Tibial artery (tissue), 4 donors: ENCODE measurements around the gene KRTCAP3.

ENCODE experiments used
- DNase-seq, 2 donors: peaks; one replicate each; pipeline ENCODE4 v3.0.0-alpha.2; 2019
- H3K27ac ChIP-seq, 2 donors: fragments of 200-600 bp; sonication (generic) in 1 of 2; 1 replicate in 1 of 2; 2 replicates in 1 of 2; pipeline ENCODE4 v1.5.1; 2018 to 2019; ENCODE audit warnings: mild to moderate bottlenecking in 1 of 2
- H3K27me3 ChIP-seq, 2 donors: fragments of 200-600 bp; sonication (generic) in 1 of 2; one replicate each; pipeline versions ENCODE4 v1.5.1 to v1.6.0; 2016 to 2019
- H3K36me3 ChIP-seq, 3 donors: fragments of 200-600 bp; sonication (generic) in 2 of 3; one replicate each; pipeline ENCODE4 v1.5.1; 2016 to 2019; ENCODE audit warnings: mild to moderate bottlenecking in 2 of 3
- H3K4me1 ChIP-seq, 4 donors: fragments of 200-600 bp; sonication (generic) in 2 of 4; 1 replicate in 3 of 4; 2 replicates in 1 of 4; pipeline ENCODE4 v1.5.1; 2016 to 2019
- H3K4me3 ChIP-seq, 2 donors: fragments of 200-600 bp; sonication (generic) in 1 of 2; 1 replicate in 1 of 2; 2 replicates in 1 of 2; pipeline ENCODE4 v1.5.1; 2018 to 2019; ENCODE audit warnings: mild to moderate bottlenecking in 2 of 2
- H3K9me3 ChIP-seq, 3 donors: fragments of 200-600 bp; sonication (generic) in 1 of 3; one replicate each; pipeline ENCODE4 v1.5.1; 2016 to 2019
- intact Hi-C: fragments of 100-400 bp; cut with DNase I; formaldehyde crosslinking; loops from one replicate; pipeline ENCODE4 v1.15.0; 2023; ENCODE audit warnings: low total_unique reads
- TF ChIP-seq, protein P1 (sequence below), 2 experiments: fragments of 200-600 bp in 1 of 2; fragments of 450-650 bp in 1 of 2; IDR thresholded peaks; one replicate each; pipeline ENCODE4 v1.5.1; 2017 to 2019; ENCODE audit warnings: antibody characterized with exemption in 2 of 2, mild to moderate bottlenecking in 1 of 2, moderate library complexity in 1 of 2

KRTCAP3 gene

GRCh38 chr2:27445155-27445554 is 3.0 kb downstream of the KRTCAP3 start:
- TF ChIP-seq, protein P1, sequence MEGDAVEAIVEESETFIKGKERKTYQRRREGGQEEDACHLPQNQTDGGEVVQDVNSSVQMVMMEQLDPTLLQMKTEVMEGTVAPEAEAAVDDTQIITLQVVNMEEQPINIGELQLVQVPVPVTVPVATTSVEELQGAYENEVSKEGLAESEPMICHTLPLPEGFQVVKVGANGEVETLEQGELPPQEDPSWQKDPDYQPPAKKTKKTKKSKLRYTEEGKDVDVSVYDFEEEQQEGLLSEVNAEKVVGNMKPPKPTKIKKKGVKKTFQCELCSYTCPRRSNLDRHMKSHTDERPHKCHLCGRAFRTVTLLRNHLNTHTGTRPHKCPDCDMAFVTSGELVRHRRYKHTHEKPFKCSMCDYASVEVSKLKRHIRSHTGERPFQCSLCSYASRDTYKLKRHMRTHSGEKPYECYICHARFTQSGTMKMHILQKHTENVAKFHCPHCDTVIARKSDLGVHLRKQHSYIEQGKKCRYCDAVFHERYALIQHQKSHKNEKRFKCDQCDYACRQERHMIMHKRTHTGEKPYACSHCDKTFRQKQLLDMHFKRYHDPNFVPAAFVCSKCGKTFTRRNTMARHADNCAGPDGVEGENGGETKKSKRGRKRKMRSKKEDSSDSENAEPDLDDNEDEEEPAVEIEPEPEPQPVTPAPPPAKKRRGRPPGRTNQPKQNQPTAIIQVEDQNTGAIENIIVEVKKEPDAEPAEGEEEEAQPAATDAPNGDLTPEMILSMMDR (IDR thresholded peaks at IDR 0.05) = no peak
- Histone ChIP-seq H3K4me3 (no peak overlapping the region), H3K36me3 (peaks cover 50 to 82% (median 56%) of the 10 kb centered on the region in 3 donors), H3K4me1 (peaks cover 0 to 13% (median 8%) of the 10 kb centered on the region in 4 donors), H3K27me3 (no peaks in the 10 kb centered on the region), H3K9me3 (no peaks in the 10 kb centered on the region), H3K27ac (no peak overlapping the region)
- peak in 1 of 2 donors; percentile 42 for DNase-seq
- intact Hi-C loops = no loop called here

GRCh38 chr2:27445615-27446014 is 3.4 kb downstream of the KRTCAP3 start:
- Histone ChIP-seq H3K27me3 (no peaks in the 10 kb centered on the region), H3K27ac (no peak overlapping the region), H3K9me3 (no peaks in the 10 kb centered on the region), H3K4me3 (no peak overlapping the region), H3K36me3 (peaks cover 46 to 82% (median 56%) of the 10 kb centered on the region in 3 donors), H3K4me1 (peaks cover 0 to 13% (median 8%) of the 10 kb centered on the region in 4 donors)
- TF ChIP-seq, protein P1 (IDR thresholded peaks at IDR 0.05) = no peak
- intact Hi-C loops = no loop called here
- DNase-seq = no peak

DNA sequence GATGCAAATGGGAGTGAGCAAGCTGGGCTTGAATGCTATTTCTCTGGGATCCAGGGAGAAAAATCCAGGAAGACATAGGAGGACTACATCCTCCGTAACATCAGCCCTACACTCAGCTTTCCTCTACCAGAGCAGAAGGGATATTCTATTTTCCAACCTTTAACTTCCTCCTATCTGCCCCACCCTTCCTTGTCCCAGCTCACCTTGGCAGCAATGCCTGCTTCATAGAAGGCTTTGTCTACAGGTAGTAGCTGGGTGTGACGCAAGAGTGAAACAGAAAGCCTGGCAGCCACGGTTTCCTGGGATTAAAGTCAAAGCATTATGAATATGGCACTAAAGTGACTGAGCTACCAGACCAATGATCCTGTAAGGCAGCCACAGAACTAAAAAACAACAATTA is 3.9 kb downstream of the KRTCAP3 start:
- peaks cover 42 to 82% (median 51%) of the 10 kb centered on the region in 3 donors for H3K36me3 ChIP-seq
- DNase-seq = peak in 1 of 2 donors; percentile 9
- intact Hi-C loops = no loop called here

DNA sequence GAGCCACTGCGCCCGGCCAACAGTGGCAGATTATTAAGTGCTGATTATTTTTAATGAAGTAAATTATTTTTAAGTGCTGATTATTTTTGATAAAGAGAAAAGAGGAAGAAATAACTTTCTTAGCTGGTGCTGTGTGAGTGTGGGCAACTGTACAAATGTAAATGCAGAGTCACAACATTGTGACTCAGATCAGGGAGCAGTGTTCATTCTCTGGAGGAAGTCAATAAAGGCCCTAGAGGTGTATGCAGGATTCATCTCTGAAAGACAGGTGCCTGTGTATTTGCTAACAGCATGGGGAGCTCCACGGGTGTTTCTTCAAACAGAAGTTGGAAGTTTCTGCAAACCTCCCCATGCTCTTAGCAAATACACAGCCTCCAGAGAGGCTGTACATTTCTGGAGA is 6.2 kb downstream of the KRTCAP3 start:
- H3K36me3 ChIP-seq = peaks cover 50 to 86% (median 51%) of the 10 kb centered on the region in 3 donors
- intact Hi-C loops = no loop called here
- no peaks in the 10 kb centered on the region for H3K4me1 ChIP-seq
- TF ChIP-seq, protein P1 (IDR thresholded peaks at IDR 0.05) = no peak
- no peak overlapping the region for H3K27ac ChIP-seq
- H3K4me3 ChIP-seq = no peak overlapping the region
- DNase-seq = no peak
- H3K9me3 ChIP-seq = no peaks in the 10 kb centered on the region
- no peaks in the 10 kb centered on the region for H3K27me3 ChIP-seq

More for the DNA sequence above, 3.9 kb downstream of the KRTCAP3 start:
- no peak overlapping the region for H3K4me3 ChIP-seq
- H3K4me1 ChIP-seq = peaks cover 0 to 13% (median 8%) of the 10 kb centered on the region in 4 donors
- no peaks in the 10 kb centered on the region for H3K9me3 ChIP-seq
- TF ChIP-seq, protein P1 (IDR thresholded peaks at IDR 0.05) = no peak
- H3K27me3 ChIP-seq = no peaks in the 10 kb centered on the region
- H3K27ac ChIP-seq = no peak overlapping the region

GRCh38 chr2:27451095-27451494 is 8.9 kb downstream of the KRTCAP3 start:
- TF ChIP-seq, protein P1 (IDR thresholded peaks at IDR 0.05) = no peak
- Histone ChIP-seq H3K9me3 (no peaks in the 10 kb centered on the region), H3K4me1 (no peaks in the 10 kb centered on the region), H3K4me3 (no peak overlapping the region), H3K36me3 (peaks cover 70 to 93% (median 77%) of the 10 kb centered on the region in 3 donors), H3K27ac (no peak overlapping the region), H3K27me3 (no peaks in the 10 kb centered on the region)
- intact Hi-C loops = no loop called here
- DNase-seq = no peak

- peaks cover 81 to 97% (median 84%) of the 10 kb centered on the region in 3 donors for H3K36me3 ChIP-seq
- no peak overlapping the region for H3K4me3 ChIP-seq
- intact Hi-C loops = no loop called here
- H3K27ac ChIP-seq = no peak overlapping the region
- H3K4me1 ChIP-seq = no peaks in the 10 kb centered on the region
- no peak for DNase-seq
- no peaks in the 10 kb centered on the region for H3K9me3 ChIP-seq
- TF ChIP-seq, protein P1 (IDR thresholded peaks at IDR 0.05) = no peak
- H3K27me3 ChIP-seq = no peaks in the 10 kb centered on the region
These were observed 11.8 kb downstream of the KRTCAP3 start for GRCh38 chr2:27453968-27454367.
